ENCODE results near the gene CDH4. TPM values are rescaled to one million over a fixed set of nuclear protein-coding genes. Genes with fewer than 3 reads are reported as not detected.

Gene CDH4
- total and polyA plus RNA-seq, 2 donors (not counting 3 experiments of a cell fraction or from before 2014, with no cell fraction given) = 0.17 to 0.51 TPM

DNA sequence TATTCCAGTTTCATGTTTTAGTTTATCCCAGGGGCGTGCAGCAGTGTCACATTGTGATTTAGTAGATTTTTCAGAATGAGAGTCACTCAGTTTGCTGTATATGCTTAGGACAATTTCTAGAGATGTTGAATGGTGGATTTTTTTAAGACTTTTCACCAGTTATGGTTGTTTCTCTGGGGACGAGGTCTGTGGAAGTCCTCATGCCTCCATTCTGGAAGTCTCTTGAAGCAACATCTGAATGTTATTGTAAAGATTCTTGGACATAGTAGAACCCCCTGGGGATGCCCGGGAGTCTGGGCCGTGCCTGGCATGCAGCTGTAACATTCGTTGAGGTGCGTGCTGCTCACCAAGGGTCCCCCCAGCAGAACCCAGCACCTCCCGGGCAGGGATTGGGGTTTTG, 341.5 kb downstream of the CDH4 start:
- POLR2A ChIA-PET = no interaction called here
- Histone ChIP-seq H4K20me1 (replicated peaks; ENCODE audit: control insufficient read depth, extremely low read depth, insufficient read depth, low read length) (no peaks in the 10 kb centered on the region), H3K9me1 (replicated peaks; ENCODE audit: control insufficient read depth, extremely low read depth, insufficient read depth, low read length) (no peaks in the 10 kb centered on the region), H3K9ac (replicated peaks; ENCODE audit: extremely low read depth, insufficient read depth, low read length) (no peak overlapping the region), H3K27me3 (ENCODE audit: control insufficient read depth in 2 of 2, insufficient read depth in 2 of 2, low read length in 2 of 2) (no peaks in the 10 kb centered on the region), H3K4me3 (replicated peaks in 1 of 3; ENCODE audit: insufficient read depth in 1 of 3, low read depth in 1 of 3, low read length in 3 of 3) (no peak overlapping the region), H3K79me2 (ENCODE audit: control insufficient read depth, insufficient read depth, low read length) (no peaks in the 10 kb centered on the region), H3K4me2 (ENCODE audit: insufficient read depth, low read length) (no peak overlapping the region), H2AFZ (ENCODE audit: low read depth, low read length) (no peak overlapping the region), H3K9me3 (replicated peaks; ENCODE audit: control insufficient read depth, insufficient read depth, low read length) (peaks cover 13% of the 10 kb centered on the region), H3K36me3 (ENCODE audit: control insufficient read depth in 2 of 2, extremely low read depth in 1 of 2, insufficient read depth in 2 of 2, low read length in 2 of 2) (no peaks in the 10 kb centered on the region), H3K4me1 (ENCODE audit: control insufficient read depth, extremely low read depth, insufficient read depth, low read length) (no peaks in the 10 kb centered on the region), H3K27ac (ENCODE audit: insufficient read depth, low read depth, low read length) (no peak overlapping the region)
- DNase-seq (ENCODE audit: low read depth, low spot score) (no peak), FAIRE-seq (no peak)
- dilution Hi-C loops (cut with MboI; ENCODE audit: extremely low pct_ligation_motif_present, low sequenced_read_pairs) = no loop called here
- TF ChIP-seq EZH2 (IDR thresholded peaks at IDR 0.05; ENCODE audit: borderline replicate concordance, low read depth, low read length, severe bottlenecking) = no peak
- TF ChIP-seq, protein P1, sequence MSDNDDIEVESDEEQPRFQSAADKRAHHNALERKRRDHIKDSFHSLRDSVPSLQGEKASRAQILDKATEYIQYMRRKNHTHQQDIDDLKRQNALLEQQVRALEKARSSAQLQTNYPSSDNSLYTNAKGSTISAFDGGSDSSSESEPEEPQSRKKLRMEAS (IDR thresholded peaks at IDR 0.05; ENCODE audit: insufficient read depth, insufficient read length) = no peak
- no peak for TF ChIP-seq GATA2 (IDR thresholded peaks at IDR 0.05; ENCODE audit: insufficient read depth, insufficient read length, low read depth, low read length)
- no peak for TF ChIP-seq FOS (IDR thresholded peaks at IDR 0.05; ENCODE audit: borderline replicate concordance, insufficient read depth, low read length)
- no peak for TF ChIP-seq MYC (IDR thresholded peaks at IDR 0.05; ENCODE audit: low read depth, low read length)
- TF ChIP-seq POLR2AphosphoS5 (IDR thresholded peaks at IDR 0.05; ENCODE audit: insufficient read depth, low read depth, low read length) = no peak
- CTCF ChIA-PET = no interaction called here
- intact Hi-C loops (cut with micrococcal nuclease) = no loop called here
- no TSS peak for BruUV-seq (replicated peaks)

DNA sequence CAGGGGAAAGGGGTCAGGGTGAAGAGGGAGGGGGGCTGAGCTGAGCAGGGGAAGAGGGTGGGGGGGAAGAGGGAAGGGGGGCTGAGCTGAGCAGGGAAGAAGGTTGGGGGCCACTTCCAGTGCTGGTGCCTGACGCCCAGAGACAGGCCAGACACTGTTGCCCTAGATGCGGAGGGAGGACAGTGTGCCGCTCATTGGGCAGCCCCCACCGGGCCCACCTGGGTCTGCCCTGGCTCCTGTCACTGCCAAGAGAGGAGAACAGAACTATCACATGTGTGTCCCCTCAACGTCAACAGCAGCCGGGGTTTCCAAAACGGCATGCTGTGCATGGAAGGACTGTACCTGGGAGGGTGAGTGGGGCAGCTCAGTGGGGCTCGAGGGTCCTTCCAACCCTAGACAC, 342.1 kb downstream of the CDH4 start:
- dilution Hi-C loops (cut with MboI; ENCODE audit: extremely low pct_ligation_motif_present, low sequenced_read_pairs) (no loop called here), intact Hi-C loops (cut with micrococcal nuclease) (no loop called here)
- Histone ChIP-seq H4K20me1 (replicated peaks; ENCODE audit: control insufficient read depth, extremely low read depth, insufficient read depth, low read length) (no peaks in the 10 kb centered on the region), H2AFZ (ENCODE audit: low read depth, low read length) (no peak overlapping the region), H3K27me3 (ENCODE audit: control insufficient read depth in 2 of 2, insufficient read depth in 2 of 2, low read length in 2 of 2) (no peaks in the 10 kb centered on the region), H3K9me1 (replicated peaks; ENCODE audit: control insufficient read depth, extremely low read depth, insufficient read depth, low read length) (no peaks in the 10 kb centered on the region), H3K27ac (ENCODE audit: insufficient read depth, low read depth, low read length) (no peak overlapping the region), H3K36me3 (ENCODE audit: control insufficient read depth in 2 of 2, extremely low read depth in 1 of 2, insufficient read depth in 2 of 2, low read length in 2 of 2) (no peaks in the 10 kb centered on the region), H3K4me2 (ENCODE audit: insufficient read depth, low read length) (no peak overlapping the region), H3K9me3 (replicated peaks; ENCODE audit: control insufficient read depth, insufficient read depth, low read length) (peaks cover 13% of the 10 kb centered on the region), H3K9ac (replicated peaks; ENCODE audit: extremely low read depth, insufficient read depth, low read length) (no peak overlapping the region), H3K4me3 (replicated peaks in 1 of 3; ENCODE audit: insufficient read depth in 1 of 3, low read depth in 1 of 3, low read length in 3 of 3) (no peak overlapping the region), H3K4me1 (ENCODE audit: control insufficient read depth, extremely low read depth, insufficient read depth, low read length) (no peaks in the 10 kb centered on the region), H3K79me2 (ENCODE audit: control insufficient read depth, insufficient read depth, low read length) (no peaks in the 10 kb centered on the region)
- TF ChIP-seq MYC (IDR thresholded peaks at IDR 0.05; ENCODE audit: low read depth, low read length) = no peak
- no TSS peak for BruUV-seq (replicated peaks)
- DNase-seq (ENCODE audit: low read depth, low spot score) (no peak), FAIRE-seq (no peak)
- POLR2A ChIA-PET = no interaction called here
- CTCF ChIA-PET = no interaction called here

Measured in endothelial cell of umbilical vein (primary cell).